Gastrocnemius medialis (tissue), 4 donors: ENCODE measurements around the gene DHRS7. TPM values are rescaled to one million over a fixed set of nuclear protein-coding genes. Genes with fewer than 3 reads are reported as not detected.

Experiments
- ATAC-seq, 2 donors: fragments of 150-250 bp; one replicate each; pipeline ENCODE4 v1.9.1; 2016
- DNase-seq, 2 donors: peaks; one replicate each; pipeline ENCODE4 v3.0.0-alpha.2; 2019
- H3K27ac ChIP-seq, 4 donors: fragments of 200-600 bp; sonication (generic); 1 replicate in 1 of 4; 2 replicates in 3 of 4; pipeline ENCODE4 v1.5.1; 2016 to 2018; ENCODE audit warnings: mild to moderate bottlenecking in 2 of 4, moderate library complexity in 1 of 4
- H3K27me3 ChIP-seq, 3 donors: fragments of 200-600 bp; sonication (generic) in 2 of 3; 1 replicate in 1 of 3; 2 replicates in 2 of 3; pipeline versions ENCODE4 v1.5.1 to v1.6.0; 2016 to 2019; ENCODE audit warnings: mild to moderate bottlenecking in 1 of 3, moderate library complexity in 1 of 3
- H3K36me3 ChIP-seq, 2 donors: fragments of 200-600 bp; sonication (generic) in 1 of 2; one replicate each; pipeline ENCODE4 v1.5.1; 2017 to 2018
- H3K4me1 ChIP-seq, 2 donors: fragments of 200-600 bp; sonication (generic) in 1 of 2; one replicate each; pipeline ENCODE4 v1.5.1; 2016 to 2017; ENCODE audit warnings: mild to moderate bottlenecking in 2 of 2
- H3K4me3 ChIP-seq, 4 donors: fragments of 200-600 bp; sonication (generic) in 3 of 4; 1 replicate in 1 of 4; 2 replicates in 3 of 4; pipeline ENCODE4 v1.5.1; 2016 to 2019; ENCODE audit warnings: mild to moderate bottlenecking in 2 of 4
- H3K9me3 ChIP-seq, 3 donors: fragments of 200-600 bp; sonication (generic) in 2 of 3; 1 replicate in 1 of 3; 2 replicates in 2 of 3; pipeline ENCODE4 v1.5.1; 2016 to 2019
- POLR2A ChIP-seq, 2 donors: fragments of 450-650 bp; IDR thresholded peaks; one replicate each; pipeline ENCODE4 v1.6.1; 2017; ENCODE audit warnings: antibody characterized with exemption in 2 of 2, mild to moderate bottlenecking in 2 of 2, moderate library complexity in 2 of 2
- in situ Hi-C, 4 donors: fragments of 200-750 bp; cut with MboI; loops; one replicate each; pipeline versions ENCODE4 v1.15.0 to v1.8.0; 2017; ENCODE audit warnings: low sequenced_read_pairs in 4 of 4
- intact Hi-C: fragments of 100-400 bp; cut with DNase I; formaldehyde crosslinking; loops from one replicate; pipeline ENCODE4 v1.15.1; 2023; ENCODE audit warnings: low total_unique reads
- total RNA-seq, 4 donors: library from RNA; depleted of rRNA; stranded (reverse); fragments of >200 nt; gene quantifications; one replicate each; pipeline versions ENCODE4 v1.1.0 to v1.2.3, GENCODE V29; 2016
- TF ChIP-seq, protein P1 (sequence below), 5 experiments: fragments of 450-650 bp in 3 of 5; fragments of 200-600 bp in 2 of 5; sonication (generic) in 2 of 5; IDR thresholded peaks in 4 of 5; conservative IDR thresholded peaks in 1 of 5; 1 replicate in 4 of 5; 2 replicates in 1 of 5; pipeline ENCODE4 v1.5.1; 2016 to 2019; ENCODE audit warnings: antibody characterized with exemption in 5 of 5, mild to moderate bottlenecking in 3 of 5, moderate library complexity in 3 of 5

Gene DHRS7
- total RNA-seq, 4 donors from 2014 or later, result 937 to 2,179 (median 1,242) TPM

DNA sequence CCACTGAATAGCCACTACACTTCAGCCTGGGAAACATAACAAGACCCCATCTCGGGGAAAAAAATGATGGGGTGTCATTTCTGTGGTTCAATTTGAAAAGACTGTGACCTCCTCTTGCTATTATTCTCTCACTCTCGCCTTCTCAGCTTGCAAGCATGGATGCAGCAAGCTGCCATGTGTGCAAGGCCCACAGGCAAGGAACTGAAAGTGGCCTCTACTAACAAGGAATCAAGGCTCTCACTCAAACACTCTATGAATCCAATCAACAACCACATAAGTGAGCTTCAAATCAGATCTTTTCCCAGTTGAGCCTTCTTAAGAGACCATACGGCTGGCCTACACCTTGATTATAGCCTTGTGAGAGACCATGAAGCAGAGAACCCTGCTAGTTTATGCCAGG lies 17.9 kb upstream of the DHRS7 start:
- H3K27me3 ChIP-seq, result no peaks in the 10 kb centered on the region
- no peaks in the 10 kb centered on the region for H3K36me3 ChIP-seq
- TF ChIP-seq POLR2A (IDR thresholded peaks at IDR 0.05), result no peak
- TF ChIP-seq, protein P1, sequence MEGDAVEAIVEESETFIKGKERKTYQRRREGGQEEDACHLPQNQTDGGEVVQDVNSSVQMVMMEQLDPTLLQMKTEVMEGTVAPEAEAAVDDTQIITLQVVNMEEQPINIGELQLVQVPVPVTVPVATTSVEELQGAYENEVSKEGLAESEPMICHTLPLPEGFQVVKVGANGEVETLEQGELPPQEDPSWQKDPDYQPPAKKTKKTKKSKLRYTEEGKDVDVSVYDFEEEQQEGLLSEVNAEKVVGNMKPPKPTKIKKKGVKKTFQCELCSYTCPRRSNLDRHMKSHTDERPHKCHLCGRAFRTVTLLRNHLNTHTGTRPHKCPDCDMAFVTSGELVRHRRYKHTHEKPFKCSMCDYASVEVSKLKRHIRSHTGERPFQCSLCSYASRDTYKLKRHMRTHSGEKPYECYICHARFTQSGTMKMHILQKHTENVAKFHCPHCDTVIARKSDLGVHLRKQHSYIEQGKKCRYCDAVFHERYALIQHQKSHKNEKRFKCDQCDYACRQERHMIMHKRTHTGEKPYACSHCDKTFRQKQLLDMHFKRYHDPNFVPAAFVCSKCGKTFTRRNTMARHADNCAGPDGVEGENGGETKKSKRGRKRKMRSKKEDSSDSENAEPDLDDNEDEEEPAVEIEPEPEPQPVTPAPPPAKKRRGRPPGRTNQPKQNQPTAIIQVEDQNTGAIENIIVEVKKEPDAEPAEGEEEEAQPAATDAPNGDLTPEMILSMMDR (IDR thresholded peaks at IDR 0.05 in 4 of 5, conservative IDR thresholded peaks at IDR 0.05 in 1 of 5), result no peak
- in situ Hi-C loops (loop anchor here in 3 of 4 donors (5.0 to 10.0 kb wide), 4 partner anchors 111 to 218 kb away; no protein-coding TSS in a partner anchor), intact Hi-C loops (loop anchor here (2.0 to 5.0 kb wide), 3 partner anchors 66 to 701 kb away; partner anchors contain the start of genes JKAMP, L3HYPDH and PPM1A)
- no peak for ATAC-seq
- H3K4me3 ChIP-seq, result no peak overlapping the region
- peak overlapping the region; percentile 77 to 99 (median 78) for H3K27ac ChIP-seq
- no peaks in the 10 kb centered on the region for H3K9me3 ChIP-seq
- DNase-seq, result no peak
- peaks cover 24 to 37% of the 10 kb centered on the region in 2 donors for H3K4me1 ChIP-seq

DNA sequence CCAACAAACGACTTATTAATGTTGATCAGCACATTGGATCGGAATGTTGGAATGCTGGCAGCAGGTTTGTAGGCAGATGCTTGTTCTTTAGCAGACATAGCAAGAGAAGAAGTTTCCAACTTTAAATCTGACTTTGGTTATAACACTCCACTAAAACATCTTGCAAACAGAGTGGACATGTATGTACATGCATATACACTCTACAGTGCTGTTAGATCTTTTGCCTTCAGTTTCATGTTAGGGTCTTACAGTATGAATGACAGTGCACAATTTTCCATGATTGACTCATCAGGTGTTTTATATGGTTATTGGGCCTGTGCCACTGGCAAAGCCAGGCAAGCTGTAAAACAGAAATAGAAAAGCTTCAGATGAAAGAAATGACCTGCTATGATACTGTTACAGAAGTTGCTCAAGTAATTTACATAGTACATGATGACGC lies 14.3 kb upstream of the DHRS7 start:
- no peaks in the 10 kb centered on the region for H3K27me3 ChIP-seq
- peak overlapping the region; percentile 87 to 99 (median 94) for H3K27ac ChIP-seq
- H3K9me3 ChIP-seq, result no peaks in the 10 kb centered on the region
- no peak for TF ChIP-seq POLR2A (IDR thresholded peaks at IDR 0.05)
- H3K36me3 ChIP-seq, result no peaks in the 10 kb centered on the region
- H3K4me3 ChIP-seq, result peak overlapping the region in 2 of 4 donors; percentile 17 to 18
- intact Hi-C loops, result loop anchor here (1.0 to 5.0 kb wide), 4 partner anchors 19 to 953 kb away; partner anchors contain the start of genes PCNX4 and SIX1
- DNase-seq (peak; percentile 60 to 84), ATAC-seq (peak; percentile 72 to 75)
- in situ Hi-C loops, result no loop called here
- peaks cover 46 to 69% of the 10 kb centered on the region in 2 donors for H3K4me1 ChIP-seq

DNA sequence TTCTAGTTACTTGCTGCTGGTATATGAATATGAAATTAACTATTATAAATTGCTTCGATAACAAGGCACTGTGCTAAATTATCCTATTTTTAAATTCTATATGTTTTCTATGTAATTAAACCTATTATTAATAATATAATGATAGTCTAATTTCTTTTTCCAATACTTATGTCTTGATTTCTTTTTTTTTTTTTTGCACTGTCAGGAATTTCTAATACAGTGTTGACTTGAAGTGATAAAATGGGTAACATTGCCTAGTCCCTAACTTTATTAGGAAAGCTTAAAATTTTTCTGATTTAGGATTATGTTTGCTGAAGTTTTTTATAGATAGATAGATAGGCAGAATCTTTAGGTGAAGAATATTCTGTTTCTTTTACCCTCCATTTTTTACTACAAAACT lies 13.6 kb upstream of the DHRS7 start:
- no peaks in the 10 kb centered on the region for H3K27me3 ChIP-seq
- DNase-seq (no peak), ATAC-seq (no peak)
- intact Hi-C loops, result loop anchor here (1.0 to 5.0 kb wide), 4 partner anchors 18 to 953 kb away; partner anchors contain the start of genes PCNX4 and SIX1
- TF ChIP-seq, protein P1 (IDR thresholded peaks at IDR 0.05 in 4 of 5, conservative IDR thresholded peaks at IDR 0.05 in 1 of 5), result no peak
- TF ChIP-seq POLR2A (IDR thresholded peaks at IDR 0.05), result no peak
- H3K27ac ChIP-seq, result peak overlapping the region; percentile 87 to 99 (median 94)
- peak overlapping the region in 1 of 4 donors; percentile 17 for H3K4me3 ChIP-seq
- H3K4me1 ChIP-seq, result peaks cover 42 to 73% of the 10 kb centered on the region in 2 donors
- H3K9me3 ChIP-seq, result no peaks in the 10 kb centered on the region
- H3K36me3 ChIP-seq, result no peaks in the 10 kb centered on the region
- in situ Hi-C loops, result no loop called here

DNA sequence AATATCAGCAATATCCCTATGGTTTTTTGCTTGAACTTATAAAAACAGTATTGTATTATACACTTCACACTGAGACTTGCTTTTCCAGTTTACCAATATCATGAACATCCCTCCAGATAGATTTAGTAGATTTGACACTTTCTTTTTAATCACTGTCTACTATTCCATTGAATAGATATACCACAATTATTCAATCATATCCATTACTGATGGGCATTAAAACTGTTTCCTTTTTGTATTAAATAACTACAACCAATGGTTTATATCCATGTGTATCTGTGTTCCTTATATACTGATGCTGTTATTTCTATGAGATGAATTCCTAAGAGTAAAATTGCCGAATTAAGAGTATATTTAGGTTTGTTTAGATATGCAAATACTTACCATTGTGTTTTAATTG lies 13.0 kb upstream of the DHRS7 start:
- H3K4me1 ChIP-seq, result peaks cover 37 to 67% of the 10 kb centered on the region in 2 donors
- no peaks in the 10 kb centered on the region for H3K36me3 ChIP-seq
- ATAC-seq (no peak), DNase-seq (no peak)
- intact Hi-C loops, result loop anchor here (2.0 to 5.0 kb wide), 3 partner anchors 17 to 954 kb away; partner anchors contain the start of gene SIX1
- H3K27ac ChIP-seq, result peak overlapping the region in 3 of 4 donors; percentile 93 to 99 (median 95)
- no peaks in the 10 kb centered on the region for H3K9me3 ChIP-seq
- no peak for TF ChIP-seq POLR2A (IDR thresholded peaks at IDR 0.05)
- TF ChIP-seq, protein P1 (IDR thresholded peaks at IDR 0.05 in 4 of 5, conservative IDR thresholded peaks at IDR 0.05 in 1 of 5), result no peak
- in situ Hi-C loops, result no loop called here
- no peak overlapping the region for H3K4me3 ChIP-seq
- no peaks in the 10 kb centered on the region for H3K27me3 ChIP-seq

DNA sequence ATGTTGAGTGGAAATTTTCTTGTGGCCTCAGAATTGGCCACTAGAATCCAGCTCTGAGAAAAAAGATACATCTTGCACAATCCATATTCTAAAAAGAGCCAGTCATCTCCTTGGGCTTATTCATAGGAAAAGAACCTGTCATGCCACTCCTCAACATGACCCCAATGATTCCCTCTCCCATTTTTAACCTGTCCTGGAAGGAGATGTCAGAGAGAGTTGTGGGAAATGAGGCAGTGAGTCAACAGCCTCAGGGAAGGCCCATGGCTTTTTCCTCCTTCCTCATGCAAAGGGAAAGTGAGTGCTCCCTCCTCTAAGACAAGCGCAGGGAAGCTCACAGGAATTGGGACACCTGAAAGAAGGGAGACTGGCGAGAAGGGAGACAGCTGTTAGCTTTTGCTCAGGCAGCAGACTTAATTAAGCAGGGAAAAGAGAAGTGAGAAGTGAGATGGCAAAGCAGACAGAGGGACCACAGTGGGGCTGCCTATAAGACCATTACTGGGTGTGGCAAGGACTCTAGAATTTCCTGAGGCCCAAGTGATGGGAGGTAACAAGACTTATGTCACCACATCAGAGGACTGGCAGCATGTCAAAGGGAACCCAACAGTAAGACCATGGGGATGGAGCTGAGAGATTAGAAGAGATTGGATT lies 10.2 kb upstream of the DHRS7 start:
- intact Hi-C loops, result loop anchor here (1.0 to 5.0 kb wide), 3 partner anchors 9 to 957 kb away; partner anchors contain the start of gene SIX1
- Histone ChIP-seq H3K9me3 (no peaks in the 10 kb centered on the region), H3K27ac (peak overlapping the region; percentile 90 to 99 (median 94)), H3K36me3 (no peaks in the 10 kb centered on the region), H3K4me3 (no peak overlapping the region), H3K27me3 (no peaks in the 10 kb centered on the region), H3K4me1 (peaks cover 35 to 54% of the 10 kb centered on the region in 2 donors)
- peak; percentile 62 to 73 for DNase-seq
- TF ChIP-seq, protein P1 (IDR thresholded peaks at IDR 0.05 in 4 of 5, conservative IDR thresholded peaks at IDR 0.05 in 1 of 5), result no peak
- TF ChIP-seq POLR2A (IDR thresholded peaks at IDR 0.05), result peak; percentile 71 to 83
- in situ Hi-C loops, result no loop called here
- peak; percentile 83 to 90 for ATAC-seq
